CD4-positive, alpha-beta T cell (primary cell): ENCODE results near the gene SFMBT2. TPM values are rescaled to one million over a fixed set of nuclear protein-coding genes. Genes with fewer than 3 reads are reported as not detected.

ENCODE experiments used
- ATAC-seq: fragments of 200-7000 bp; cut with Tn5 transposase; one replicate; pipeline ENCODE4 v1.10.0; 2022; ENCODE audit warnings: mild to moderate bottlenecking; ENCODE audit not compliant: poor library complexity
- CTCF ChIA-PET: fragments of 350-600 bp; sonication (Branson Sonifier 250); formaldehyde crosslinking; loops from one replicate; lab custom pipeline; 2021; ENCODE audit warnings: antibody characterized with exemption, inconsistent platforms; lab: Charles Lee
- POLR2A ChIA-PET: fragments of 350-600 bp; sonication (Branson Sonifier 250); formaldehyde crosslinking; loops from one replicate; lab custom pipeline; 2021; ENCODE audit warnings: antibody characterized with exemption, inconsistent platforms; lab: Charles Lee
- DNase-seq, 14 experiments: peaks; one replicate each; pipeline ENCODE4 v3.0.0-alpha.2; 2013 to 2020; ENCODE audit warnings: mixed read lengths in 2 of 14
- H3K27ac ChIP-seq, 2 donors: one replicate each; pipeline versions ENCODE4 v1.5.1 to v1.7.0; 2013; ENCODE audit warnings: low read length in 2 of 2, low read depth in 1 of 2, mild to moderate bottlenecking in 1 of 2
- H3K27me3 ChIP-seq, 2 experiments: 1 replicate in 1 of 2; 2 replicates in 1 of 2; pipeline versions ENCODE4 v1.6.1 to v1.7.0; 2013; ENCODE audit warnings: low read length in 2 of 2, control low read depth in 1 of 2, mild to moderate bottlenecking in 1 of 2, moderate library complexity in 1 of 2; ENCODE audit not compliant: insufficient read depth in 2 of 2, control insufficient read depth in 1 of 2
- H3K36me3 ChIP-seq: one replicate; pipeline ENCODE4 v1.6.1; 2013; ENCODE audit warnings: low read length, control low read depth; ENCODE audit not compliant: insufficient read depth
- H3K4me1 ChIP-seq: one replicate; pipeline ENCODE4 v1.6.1; 2013; ENCODE audit warnings: low read length, control low read depth; ENCODE audit not compliant: insufficient read depth
- H3K4me3 ChIP-seq: one replicate; pipeline ENCODE4 v1.5.1; 2013; ENCODE audit warnings: mild to moderate bottlenecking, low read length, moderate library complexity
- H3K9me3 ChIP-seq, 2 experiments: 1 replicate in 1 of 2; 2 replicates in 1 of 2; pipeline versions ENCODE4 v1.6.1 to v1.7.0; 2013; ENCODE audit warnings: low read length in 2 of 2, mild to moderate bottlenecking in 2 of 2, control low read depth in 1 of 2, moderate library complexity in 1 of 2; ENCODE audit not compliant: control insufficient read depth in 1 of 2, insufficient read depth in 1 of 2
- H3K27ac Mint-ChIP-seq: one replicate; pipeline ENCODE4 v1.8.0; 2020; ENCODE audit warnings: mixed read lengths
- H3K27me3 Mint-ChIP-seq: one replicate; pipeline ENCODE4 v1.8.0; 2021; ENCODE audit warnings: mixed read lengths
- H3K36me3 Mint-ChIP-seq: one replicate; pipeline ENCODE4 v1.8.0; 2021; ENCODE audit warnings: low read depth, mixed read lengths
- H3K4me1 Mint-ChIP-seq: one replicate; pipeline ENCODE4 v1.8.0; 2021; ENCODE audit warnings: low read depth, mixed read lengths
- H3K4me3 Mint-ChIP-seq: one replicate; pipeline ENCODE4 v1.8.0; 2020; ENCODE audit warnings: mild to moderate bottlenecking, mixed read lengths
- H3K9me3 Mint-ChIP-seq: one replicate; pipeline ENCODE4 v1.8.0; 2020; ENCODE audit warnings: mixed read lengths
- CTCF ChIP-seq: fragments of 200-600 bp; IDR thresholded peaks from one replicate; pipeline ENCODE4 v1.8.0; 2022; ENCODE audit warnings: antibody characterized with exemption, mild to moderate bottlenecking
- intact Hi-C, 2 experiments: fragments of 100-400 bp; cut with DNase I in 1 of 2; cut with micrococcal nuclease in 1 of 2; formaldehyde crosslinking; loops; one replicate each; pipeline versions ENCODE4 v1.15.1 to v1.9.0; 2023 to 2025; cut with DNase I, micrococcal nuclease
- total RNA-seq, 174 experiments: library from RNA in 2 of 174; stranded (reverse) in 2 of 174; gene quantifications; one replicate each; pipeline ENCODE4 v1.2.3 and lab custom pipeline; 2021 to 2026

SFMBT2 gene
- total RNA-seq, 2 experiments from 2014 or later, result 41.0 to 42.0 TPM

DNA sequence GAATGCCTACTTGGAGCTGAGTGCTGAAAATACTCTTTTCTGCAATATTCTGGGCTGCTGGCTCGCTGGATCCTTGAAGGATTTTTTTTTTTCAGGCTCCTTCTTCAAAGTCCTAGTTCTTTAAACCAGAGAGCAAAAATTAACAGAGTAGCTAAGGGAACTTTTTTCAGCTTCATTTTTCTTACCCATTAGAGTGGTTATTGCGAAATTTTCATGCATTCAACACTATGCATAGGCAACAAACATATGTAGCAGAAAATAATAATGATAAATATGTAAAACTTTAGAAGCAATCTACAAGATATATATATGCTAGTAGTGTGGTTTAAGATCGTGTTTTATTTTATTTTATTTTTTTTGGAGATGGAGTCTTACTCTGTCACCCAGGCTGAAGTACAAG lies 264.6 kb downstream of the SFMBT2 start:
- Mint-ChIP-seq H3K27me3 (peaks cover 12% of the 10 kb centered on the region), H3K4me3 (no peak overlapping the region), H3K9me3 (no peaks in the 10 kb centered on the region), H3K36me3 (no peaks in the 10 kb centered on the region), H3K27ac (no peak overlapping the region), H3K4me1 (no peaks in the 10 kb centered on the region)
- CTCF ChIA-PET, result no interaction called here
- Histone ChIP-seq H3K27ac (no peak overlapping the region), H3K4me3 (no peak overlapping the region), H3K27me3 (peaks cover 0 to 14% of the 10 kb centered on the region in 2 experiments), H3K36me3 (no peaks in the 10 kb centered on the region), H3K9me3 (no peaks in the 10 kb centered on the region), H3K4me1 (no peaks in the 10 kb centered on the region)
- intact Hi-C loops, result no loop called here
- no peak for TF ChIP-seq CTCF
- DNase-seq, result no peak
- POLR2A ChIA-PET, result no interaction called here
- no peak for ATAC-seq

- POLR2A ChIA-PET, result no interaction called here
- TF ChIP-seq CTCF, result no peak
- H3K36me3 ChIP-seq, result no peaks in the 10 kb centered on the region
- H3K36me3 Mint-ChIP-seq, result no peaks in the 10 kb centered on the region
- CTCF ChIA-PET, result no interaction called here
- H3K27ac ChIP-seq, result no peak overlapping the region
- H3K4me1 Mint-ChIP-seq, result peaks cover 9% of the 10 kb centered on the region
- DNase-seq, result no peak
- intact Hi-C loops, result no loop called here
- H3K27ac Mint-ChIP-seq, result no peak overlapping the region
- no peak for ATAC-seq
- no peaks in the 10 kb centered on the region for H3K9me3 Mint-ChIP-seq
- H3K27me3 Mint-ChIP-seq, result peaks cover 11% of the 10 kb centered on the region
- no peaks in the 10 kb centered on the region for H3K27me3 ChIP-seq
- H3K4me3 Mint-ChIP-seq, result no peak overlapping the region
- H3K4me3 ChIP-seq, result no peak overlapping the region
- no peaks in the 10 kb centered on the region for H3K4me1 ChIP-seq
- no peaks in the 10 kb centered on the region for H3K9me3 ChIP-seq
Observed at GRCh38 chr10:7136016-7136415, 274.8 kb downstream of the SFMBT2 start.

GRCh38 chr10:7135188-7135587 lies 275.6 kb downstream of the SFMBT2 start:
- Mint-ChIP-seq H3K36me3 (no peaks in the 10 kb centered on the region), H3K4me1 (peaks cover 9% of the 10 kb centered on the region), H3K27ac (no peak overlapping the region), H3K27me3 (peaks cover 11% of the 10 kb centered on the region), H3K9me3 (no peaks in the 10 kb centered on the region), H3K4me3 (no peak overlapping the region)
- Histone ChIP-seq H3K9me3 (no peaks in the 10 kb centered on the region), H3K36me3 (no peaks in the 10 kb centered on the region), H3K27ac (no peak overlapping the region), H3K4me3 (no peak overlapping the region), H3K27me3 (no peaks in the 10 kb centered on the region), H3K4me1 (no peaks in the 10 kb centered on the region)
- ChIA-PET POLR2A (no interaction called here), CTCF (no interaction called here)
- intact Hi-C loops, result no loop called here
- DNase-seq (no peak), ATAC-seq (no peak)
- no peak for TF ChIP-seq CTCF
